Urothelium cell line (cell line): ENCODE results near the gene JADE2.
A peak's percentile ranks its signal among the peaks of the same experiment; 100 is the strongest.
"Not testable (repeated sequence)": the region's sequence is repeated elsewhere in the genome, so short reads cannot be mapped to it uniquely, and the experiment has no call there.

ENCODE experiments used
- DNase-seq: peaks from one replicate; pipeline ENCODE4 v3.0.0; 2011; ENCODE audit warnings: low spot score, mixed read lengths
- FAIRE-seq: peaks from 2 replicates; lab custom pipeline; 2011; peaks lifted over from hg19 to GRCh38; lab: Jason Lieb, UNC

Gene JADE2

GRCh38 chr5:134524826-134525682, at the start of gene JADE2:
Gene JADE2 (plus strand): TSS chr5:134525670. CDS start chr5:134535858, 10,188 bp downstream.
- DNase-seq (peak; percentile 54), FAIRE-seq (no peak)

- no peak for FAIRE-seq
- no peak for DNase-seq
These were observed 47.8 kb upstream of the JADE2 start for GRCh38 chr5:134477462-134478245.

- FAIRE-seq (no peak), DNase-seq (no peak)
These were observed 45.6 kb upstream of the JADE2 start for GRCh38 chr5:134479839-134480238.

GRCh38 chr5:134489227-134489944, 36.1 kb upstream of the JADE2 start:
- DNase-seq (no peak), FAIRE-seq (no peak)

GRCh38 chr5:134490255-134490924, 35.1 kb upstream of the JADE2 start:
- no peak for FAIRE-seq
- DNase-seq = no peak

GRCh38 chr5:134490925-134491271, 34.6 kb upstream of the JADE2 start:
- FAIRE-seq (no peak), DNase-seq (no peak)

- FAIRE-seq = no peak
These were observed 33.5 kb upstream of the JADE2 start for GRCh38 chr5:134491841-134492442.

GRCh38 chr5:134492568-134492967, 32.9 kb upstream of the JADE2 start:
- DNase-seq = no peak
- FAIRE-seq = no peak

More at GRCh38 chr5:134491841-134492442, 33.5 kb upstream of the JADE2 start:
- no peak for DNase-seq

GRCh38 chr5:134493461-134494055, 31.9 kb upstream of the JADE2 start:
- FAIRE-seq (no peak), DNase-seq (no peak)

- no peak for FAIRE-seq
- DNase-seq = no peak
These were observed 30.7 kb upstream of the JADE2 start for GRCh38 chr5:134494780-134495179.

- DNase-seq, FAIRE-seq: not testable (repeated sequence)
These were observed 25.6 kb upstream of the JADE2 start for GRCh38 chr5:134499905-134500304.

GRCh38 chr5:134500699-134501430, 24.6 kb upstream of the JADE2 start:
- DNase-seq (no peak), FAIRE-seq (no peak)

- no peak for FAIRE-seq
These were observed 23.2 kb upstream of the JADE2 start for GRCh38 chr5:134502259-134502658.

GRCh38 chr5:134503088-134503936, 22.2 kb upstream of the JADE2 start:
- peak; percentile 90 for DNase-seq
- FAIRE-seq = no peak

More at GRCh38 chr5:134502259-134502658, 23.2 kb upstream of the JADE2 start:
- no peak for DNase-seq

- no peak for FAIRE-seq
- peak; percentile 12 for DNase-seq
These were observed 21.5 kb upstream of the JADE2 start for GRCh38 chr5:134503937-134504437.

GRCh38 chr5:134504629-134505300, 20.7 kb upstream of the JADE2 start:
- DNase-seq = no peak
- FAIRE-seq = no peak
